HG02973 (cell line): ENCODE results near the gene GUCY1A1.
A peak's percentile ranks its signal among the peaks of the same experiment; 100 is the strongest.
"Not testable (repeated sequence)": the region's sequence is repeated elsewhere in the genome, so short reads cannot be mapped to it uniquely, and the experiment has no call there.

Experiments used
- ATAC-seq: cut with Tn5 transposase; IDR thresholded peaks from one replicate; pipeline ENCODE4 v1.9.1; 2021; ENCODE audit warnings: moderate library complexity; ENCODE audit not compliant: unreplicated experiment

Gene GUCY1A1, protein sequence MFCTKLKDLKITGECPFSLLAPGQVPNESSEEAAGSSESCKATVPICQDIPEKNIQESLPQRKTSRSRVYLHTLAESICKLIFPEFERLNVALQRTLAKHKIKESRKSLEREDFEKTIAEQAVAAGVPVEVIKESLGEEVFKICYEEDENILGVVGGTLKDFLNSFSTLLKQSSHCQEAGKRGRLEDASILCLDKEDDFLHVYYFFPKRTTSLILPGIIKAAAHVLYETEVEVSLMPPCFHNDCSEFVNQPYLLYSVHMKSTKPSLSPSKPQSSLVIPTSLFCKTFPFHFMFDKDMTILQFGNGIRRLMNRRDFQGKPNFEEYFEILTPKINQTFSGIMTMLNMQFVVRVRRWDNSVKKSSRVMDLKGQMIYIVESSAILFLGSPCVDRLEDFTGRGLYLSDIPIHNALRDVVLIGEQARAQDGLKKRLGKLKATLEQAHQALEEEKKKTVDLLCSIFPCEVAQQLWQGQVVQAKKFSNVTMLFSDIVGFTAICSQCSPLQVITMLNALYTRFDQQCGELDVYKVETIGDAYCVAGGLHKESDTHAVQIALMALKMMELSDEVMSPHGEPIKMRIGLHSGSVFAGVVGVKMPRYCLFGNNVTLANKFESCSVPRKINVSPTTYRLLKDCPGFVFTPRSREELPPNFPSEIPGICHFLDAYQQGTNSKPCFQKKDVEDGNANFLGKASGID

DNA sequence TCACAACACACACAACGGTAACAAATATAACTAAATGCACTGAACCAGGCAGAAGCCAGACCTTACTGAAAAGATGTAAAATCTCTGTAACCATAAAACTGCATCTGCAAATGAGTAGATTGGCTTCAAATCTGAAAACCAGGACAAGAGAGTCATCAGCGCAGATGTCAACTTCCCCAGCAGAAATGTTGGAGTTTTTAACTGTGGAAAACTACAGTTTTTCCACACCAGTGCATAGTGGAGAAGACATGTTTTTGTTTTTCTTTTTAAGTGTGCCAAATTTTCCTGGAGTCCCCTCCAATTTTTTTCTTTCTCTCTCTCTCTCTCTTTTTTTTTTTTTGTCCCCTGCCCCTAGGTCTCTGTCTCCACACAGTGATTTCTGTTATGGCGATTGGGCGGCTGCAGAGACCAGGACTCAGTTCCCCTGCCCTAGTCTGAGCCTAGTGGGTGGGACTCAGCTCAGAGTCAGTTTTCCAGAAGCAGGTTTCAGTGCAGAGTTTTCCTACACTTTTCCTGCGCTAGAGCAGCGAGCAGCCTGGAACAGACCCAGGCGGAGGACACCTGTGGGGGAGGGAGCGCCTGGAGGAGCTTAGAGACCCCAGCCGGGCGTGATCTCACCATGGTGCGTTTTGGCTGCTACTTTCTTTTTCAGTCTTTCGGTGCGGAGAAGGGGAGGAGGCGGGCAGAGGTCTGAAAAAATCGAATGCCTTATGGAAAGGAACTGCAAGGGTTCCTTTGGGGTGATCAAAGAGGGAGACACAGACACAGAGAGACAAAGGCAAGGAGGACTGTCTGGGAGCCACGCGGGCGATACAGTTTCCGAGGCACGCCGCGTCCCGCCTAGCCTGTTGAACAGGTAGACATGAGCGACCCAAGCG lies at the start of gene GUCY1A1:
GUCY1A1 (plus strand) TSS at position 505 of the 878 bp plus-strand sequence. CDS start 30,020 bp downstream, outside the sequence.
- peak; percentile 20 for ATAC-seq

DNA sequence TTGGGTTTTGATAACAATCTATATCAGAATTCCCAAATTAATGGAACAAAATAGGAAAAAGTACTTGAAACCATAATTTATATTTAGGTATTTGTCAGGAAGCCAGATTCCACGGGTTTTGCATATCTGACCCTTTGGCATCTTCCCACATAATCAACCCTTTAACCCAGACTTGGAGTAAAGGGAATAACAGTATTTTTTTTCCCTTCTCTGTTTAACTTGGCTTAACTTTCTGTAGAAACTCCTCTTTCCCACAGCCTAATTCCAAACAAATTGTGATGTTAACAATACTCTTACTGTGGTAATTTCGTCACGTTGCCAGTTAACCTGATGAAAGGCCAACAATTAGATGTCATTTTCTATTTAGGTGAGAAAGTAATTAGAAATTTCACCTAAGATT lies 49.4 kb upstream of the GUCY1A1 start:
- ATAC-seq = no peak

DNA sequence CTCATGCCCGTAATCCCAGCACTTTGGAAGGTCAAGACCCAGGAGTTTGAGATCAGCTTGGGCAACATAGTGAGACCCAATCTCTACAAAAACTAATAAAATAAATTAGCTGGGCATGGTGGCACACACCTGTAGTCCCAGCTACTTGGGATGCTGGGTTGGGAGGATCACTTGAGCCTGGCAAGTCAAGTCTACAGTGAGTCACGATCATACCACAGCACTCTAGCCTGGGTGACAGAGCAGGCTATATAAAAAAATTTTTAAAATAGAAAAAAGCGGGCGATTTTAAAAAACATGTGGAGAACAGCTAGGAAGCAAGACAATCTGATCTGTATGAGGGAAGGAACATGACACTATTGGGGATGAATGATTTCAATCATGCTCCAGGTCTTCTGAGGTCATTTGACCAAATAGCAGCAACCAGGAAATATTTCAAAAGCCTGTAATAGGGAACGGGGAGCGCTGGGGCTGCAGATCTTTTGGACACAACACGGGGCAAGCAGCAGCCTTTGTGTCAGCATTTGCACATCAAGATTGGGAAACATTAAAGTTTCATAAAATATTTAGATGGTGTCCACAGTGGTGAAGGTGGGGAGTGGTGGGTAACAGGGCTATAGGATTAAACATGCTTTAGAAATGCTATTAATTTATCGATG lies 48.3 kb upstream of the GUCY1A1 start:
- ATAC-seq = no peak

DNA sequence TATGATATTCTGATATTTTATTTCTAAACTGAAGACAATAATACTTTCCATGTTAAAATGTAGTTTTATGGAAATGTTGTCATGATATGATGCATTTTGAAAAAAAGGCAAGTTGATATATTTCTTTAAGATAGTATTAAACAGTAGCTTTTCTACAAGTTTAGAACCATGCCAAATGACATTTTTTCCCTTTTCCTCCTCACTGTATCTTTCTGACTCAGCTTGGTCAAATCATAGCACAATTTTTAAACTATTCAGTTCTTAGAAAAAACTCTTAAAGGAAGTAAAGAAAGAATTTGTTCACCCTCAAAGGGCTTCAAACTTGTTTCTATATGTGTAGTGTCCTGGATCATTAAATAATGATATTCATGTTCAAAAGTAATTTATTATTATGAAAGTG lies 46.0 kb upstream of the GUCY1A1 start:
- no peak for ATAC-seq

DNA sequence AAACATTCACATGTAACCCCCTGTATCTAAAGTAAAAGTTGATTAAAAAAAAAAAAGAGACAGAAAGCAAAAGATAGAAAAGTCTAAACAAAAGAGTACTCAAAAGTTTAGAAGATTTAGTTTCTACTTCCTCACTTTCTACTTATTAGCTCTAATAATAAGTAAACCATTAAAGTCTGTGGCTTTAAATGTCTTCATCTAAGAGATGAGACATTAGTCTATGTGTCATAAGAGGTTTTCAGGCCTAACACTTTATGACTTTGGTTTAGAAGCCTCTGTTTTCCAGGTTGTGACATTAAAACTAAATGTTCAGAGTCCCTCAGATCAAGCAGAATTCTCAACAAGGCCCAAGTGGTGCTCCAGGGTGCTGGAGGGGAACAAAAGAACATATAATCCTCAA lies 42.2 kb upstream of the GUCY1A1 start:
- peak; percentile 96 for ATAC-seq

DNA sequence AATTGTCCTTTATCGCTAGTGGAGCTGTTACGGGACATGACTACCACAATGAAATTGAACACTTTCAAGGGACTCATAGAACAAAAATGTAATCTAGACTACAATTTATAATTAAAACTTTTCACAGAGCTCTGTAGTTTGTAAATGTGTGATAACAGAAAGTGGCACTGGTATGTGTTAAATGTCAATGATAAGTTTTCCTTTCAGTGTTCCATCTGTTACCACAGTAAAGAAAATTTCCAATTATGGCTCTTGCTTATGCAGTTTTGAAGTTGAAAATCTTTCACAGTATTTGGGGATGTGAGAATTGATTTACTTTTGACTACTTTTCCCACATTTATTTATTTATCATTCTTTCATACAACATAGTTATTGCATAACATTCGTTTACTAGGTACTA lies 40.1 kb upstream of the GUCY1A1 start:
- no peak for ATAC-seq

DNA sequence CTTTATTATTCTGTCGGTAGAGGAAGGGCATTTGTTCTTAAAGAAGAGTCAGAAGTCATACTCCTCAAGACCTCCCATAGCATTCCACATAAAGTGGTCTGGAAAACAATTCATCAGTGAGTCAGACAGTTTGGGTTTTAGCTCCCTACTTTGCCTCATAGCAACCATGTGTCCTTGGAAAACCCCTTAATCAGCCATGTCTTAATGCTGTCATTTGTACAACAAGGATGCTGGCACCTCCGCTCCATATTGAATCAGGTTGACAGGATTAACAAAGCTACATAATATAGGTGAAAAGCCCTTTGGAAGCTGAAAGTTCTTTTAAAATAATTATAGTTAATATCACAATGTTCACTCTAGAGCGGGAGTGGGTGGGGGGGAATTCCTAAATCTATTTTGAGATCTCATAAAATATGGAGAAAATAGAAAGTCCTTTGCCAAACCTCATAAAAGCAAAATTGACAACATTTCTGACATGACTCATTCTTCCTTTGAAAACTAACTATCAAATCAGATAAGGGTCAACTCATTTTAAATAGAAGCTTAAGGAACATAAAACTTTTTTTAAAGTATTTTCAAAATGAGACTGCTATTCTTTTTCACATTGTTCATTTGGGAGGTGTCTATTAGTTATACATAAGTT lies 37.3 kb upstream of the GUCY1A1 start:
- ATAC-seq = no peak

DNA sequence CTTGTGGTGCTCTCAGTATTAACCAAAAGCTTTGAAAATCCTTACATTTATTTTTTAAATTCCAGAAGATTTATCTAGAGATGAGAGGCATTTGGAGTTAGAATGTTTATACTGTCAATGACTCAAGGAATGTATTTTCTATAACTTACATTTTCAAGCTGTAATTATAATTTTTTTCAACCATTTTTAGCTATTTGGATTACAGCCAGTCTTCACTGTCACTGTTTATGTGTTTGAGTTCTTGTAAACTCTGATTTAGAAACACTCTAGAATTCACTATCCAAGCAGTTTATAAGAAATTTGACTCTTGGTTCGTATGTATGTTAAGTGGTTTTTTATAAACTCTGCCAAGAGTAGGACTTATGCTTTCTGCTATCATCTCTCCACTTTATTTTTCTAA lies 36.7 kb upstream of the GUCY1A1 start:
- no peak for ATAC-seq

DNA sequence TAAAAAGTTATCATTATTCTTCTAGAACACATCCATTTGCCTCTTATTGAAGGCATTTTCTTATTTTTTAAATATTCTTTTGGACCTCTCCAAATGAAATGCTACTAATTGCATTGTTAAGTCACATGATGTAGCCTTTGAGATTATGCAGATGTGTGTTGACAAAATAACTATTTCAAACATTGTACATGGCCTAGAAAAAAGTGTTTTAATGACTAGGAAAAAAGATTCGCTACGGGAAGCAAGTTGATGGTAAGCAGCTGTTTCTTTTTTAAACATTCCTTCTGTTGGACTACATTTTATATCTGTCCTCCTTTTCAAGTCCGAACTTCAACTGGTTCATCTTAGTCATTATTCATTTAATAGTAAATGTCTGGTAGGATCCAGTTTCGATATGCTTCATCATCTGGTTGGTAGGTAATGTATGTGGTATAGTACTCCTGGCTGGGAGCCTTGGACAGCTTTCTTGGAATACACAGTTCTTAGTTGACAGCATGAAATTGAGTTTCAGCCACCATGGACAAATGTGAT lies 34.3 kb upstream of the GUCY1A1 start:
- ATAC-seq = no peak

DNA sequence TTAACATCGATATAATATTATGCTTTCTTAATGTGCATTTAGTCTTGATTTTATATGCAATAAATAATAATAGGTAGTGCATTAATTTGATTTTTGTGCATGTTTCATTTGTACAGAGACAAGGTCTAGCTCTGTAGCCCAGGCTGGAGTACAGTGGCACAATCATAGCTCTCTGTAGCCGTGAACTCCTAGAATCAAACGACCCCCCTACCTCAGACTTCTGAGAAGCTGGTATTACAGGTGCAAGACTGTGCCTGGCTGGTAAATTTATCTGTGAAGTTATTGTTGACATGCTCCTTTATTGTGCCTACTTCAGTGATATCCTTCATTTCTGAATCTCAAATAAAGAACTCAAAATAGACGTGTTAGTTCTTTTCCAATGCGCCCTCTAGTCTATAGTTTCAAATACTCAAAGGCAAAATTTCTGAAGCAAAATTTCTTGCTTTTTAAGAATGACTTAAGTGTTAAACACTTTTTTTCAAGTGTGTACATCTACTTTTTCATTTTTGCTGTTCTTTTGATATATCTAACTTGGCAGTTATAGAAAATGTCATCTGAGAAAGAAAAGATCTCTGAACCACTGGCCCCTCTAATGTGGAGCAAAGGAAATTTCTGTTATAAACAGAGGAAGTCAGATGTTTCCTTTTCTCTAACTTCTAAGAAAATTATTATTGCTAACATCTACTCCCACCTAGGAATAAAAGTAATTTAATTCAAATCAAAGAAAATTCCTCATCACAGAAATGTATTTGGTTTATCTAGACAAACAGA lies 28.3 kb upstream of the GUCY1A1 start:
- ATAC-seq = no peak

DNA sequence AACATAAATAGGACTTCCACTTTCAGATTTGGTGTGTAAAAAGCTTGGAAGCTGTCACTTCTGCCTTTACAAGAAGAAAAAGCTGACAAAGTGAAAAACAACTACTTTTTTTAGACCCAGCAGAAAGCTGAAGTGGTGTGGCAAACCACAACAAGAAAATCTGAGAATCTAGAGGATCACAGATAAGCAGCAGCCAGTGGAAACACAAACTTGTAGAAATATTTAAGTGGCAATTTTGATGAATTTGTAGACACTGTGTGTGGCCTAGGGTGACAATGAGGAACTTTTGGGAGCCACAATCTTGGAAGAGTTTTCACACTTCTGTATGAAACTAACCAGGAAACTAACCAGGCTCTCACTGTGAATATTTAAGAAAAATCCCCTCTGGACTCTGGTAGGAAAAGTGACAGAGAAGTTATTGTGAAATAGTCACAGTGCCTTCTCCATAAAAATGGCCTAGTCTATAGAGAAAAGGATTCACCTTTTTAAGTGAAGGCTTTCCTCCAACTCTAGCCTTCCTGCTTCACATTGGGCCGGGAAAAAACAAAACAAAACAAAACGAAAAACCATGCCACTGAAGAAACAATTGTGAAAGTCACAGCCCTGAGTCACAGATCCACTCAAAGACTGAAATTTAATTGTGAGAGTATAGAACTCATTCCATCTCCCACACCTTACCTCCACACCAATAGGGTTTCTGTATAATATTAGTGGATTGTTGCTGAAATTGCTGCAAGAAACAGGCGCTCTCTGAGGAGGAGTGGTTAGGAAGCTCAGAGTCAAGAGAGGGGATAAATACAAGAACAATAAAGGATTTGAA lies 26.7 kb upstream of the GUCY1A1 start:
- peak; percentile 79 for ATAC-seq

DNA sequence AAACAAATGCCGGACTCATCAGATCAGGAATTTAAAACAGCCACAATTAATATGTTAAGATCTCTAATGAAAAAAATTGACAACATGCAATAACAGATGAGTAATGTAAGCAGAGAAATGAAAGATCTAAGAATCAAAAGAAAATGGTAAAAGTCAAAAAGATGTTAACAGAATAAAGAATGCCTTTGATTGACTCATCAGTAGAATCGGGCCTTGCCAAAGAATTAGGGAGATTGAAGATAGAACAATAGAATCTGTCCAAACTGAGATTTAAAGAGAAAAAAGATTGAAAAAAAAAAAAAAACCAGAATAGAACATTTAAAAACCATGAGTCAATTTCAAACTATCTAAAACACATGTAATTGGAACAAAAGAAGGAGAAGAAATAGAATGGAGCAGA lies 25.9 kb upstream of the GUCY1A1 start:
- no peak for ATAC-seq

DNA sequence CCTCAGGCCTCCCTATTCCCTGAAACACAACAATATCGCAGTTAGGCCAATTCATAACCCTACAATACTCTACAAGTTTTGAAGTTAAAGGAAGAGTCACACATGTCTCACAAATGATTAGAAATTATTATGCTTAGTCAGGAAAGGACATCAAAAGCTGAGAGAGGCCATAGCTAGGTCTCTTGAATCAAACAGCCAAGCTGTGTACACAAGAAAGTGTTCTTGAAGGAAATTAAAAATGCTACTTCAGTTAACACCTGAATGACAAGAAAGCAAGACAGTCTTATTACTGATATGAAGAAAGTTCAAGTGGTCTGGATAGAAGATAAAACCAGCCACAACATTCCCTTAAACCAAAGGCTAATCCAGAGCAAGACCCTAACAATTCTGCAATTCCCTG lies 23.6 kb upstream of the GUCY1A1 start:
- ATAC-seq = no peak

DNA sequence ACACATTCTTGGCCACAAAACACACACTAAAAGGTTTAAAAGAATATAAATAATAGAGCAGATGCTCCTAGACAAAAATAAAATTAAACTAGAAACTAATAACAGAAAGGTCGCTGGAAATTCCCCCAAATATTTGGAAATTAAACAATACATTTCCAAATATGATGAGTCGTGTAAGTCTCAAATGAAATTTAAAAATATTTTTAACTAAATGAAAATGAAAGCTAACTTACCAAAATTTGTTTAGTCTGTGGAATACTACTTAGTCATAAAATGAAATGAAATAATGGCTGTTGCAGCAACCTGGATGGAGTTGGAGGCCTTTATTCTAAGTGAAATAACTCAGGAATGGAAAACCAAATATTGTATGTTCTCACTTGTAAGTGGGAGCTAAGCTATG lies 20.6 kb upstream of the GUCY1A1 start:
- no peak for ATAC-seq

DNA sequence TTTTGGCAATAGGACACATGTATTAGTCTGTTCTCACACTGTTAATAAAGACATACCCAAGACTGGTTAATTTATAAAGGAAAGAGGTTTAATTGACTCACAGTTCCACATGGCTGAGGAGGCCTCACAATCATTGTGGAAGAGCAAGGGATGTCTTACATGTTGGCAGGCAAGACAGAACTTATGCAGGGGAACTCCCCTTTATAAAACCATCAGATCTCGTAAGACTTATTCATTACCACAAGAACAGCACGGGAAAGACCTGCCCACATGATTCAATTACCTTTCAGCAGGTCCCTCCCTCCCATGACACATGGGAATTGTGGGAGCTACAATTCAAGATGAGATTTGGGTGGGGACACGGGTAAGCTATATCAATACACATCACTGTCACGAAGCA lies 15.9 kb upstream of the GUCY1A1 start:
- ATAC-seq = not testable (repeated sequence)

DNA sequence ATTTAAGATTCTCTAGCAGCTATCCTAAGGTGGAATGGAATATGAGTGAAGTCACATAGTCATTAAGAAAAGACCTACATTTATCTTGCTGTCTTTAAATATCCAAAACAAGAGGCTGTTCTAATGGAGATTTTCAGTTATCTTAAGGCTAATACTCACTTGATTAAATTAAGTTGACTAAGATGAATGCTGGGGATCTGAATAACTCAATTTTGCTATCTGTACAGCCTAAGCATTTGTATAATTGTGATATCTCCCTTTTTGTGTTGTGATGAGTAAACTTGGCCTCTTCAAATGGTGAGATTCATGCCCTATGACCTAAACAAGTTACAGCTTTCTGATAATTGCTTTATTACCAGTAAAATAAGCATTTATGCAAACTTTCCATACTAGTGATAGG lies 13.6 kb upstream of the GUCY1A1 start:
- no peak for ATAC-seq

DNA sequence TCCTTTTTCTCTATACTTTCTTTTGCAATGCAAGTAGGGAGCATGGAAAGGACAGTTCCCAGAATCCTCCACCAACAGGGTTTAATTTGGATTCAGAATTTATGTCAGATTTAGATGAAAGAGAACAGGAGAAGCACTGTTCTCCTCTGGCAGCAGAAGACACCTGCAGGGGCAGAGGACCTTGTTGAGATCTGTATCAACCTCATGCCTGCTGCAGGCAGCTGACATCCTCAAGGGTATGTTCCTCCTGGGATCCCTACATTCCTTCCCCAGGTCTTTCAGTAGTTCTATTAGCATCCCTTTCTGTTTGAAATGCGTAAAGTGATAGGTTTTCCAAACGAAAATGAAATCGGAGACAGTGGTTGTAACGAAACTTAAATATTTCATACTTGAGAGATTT lies 10.6 kb upstream of the GUCY1A1 start:
- ATAC-seq = no peak

DNA sequence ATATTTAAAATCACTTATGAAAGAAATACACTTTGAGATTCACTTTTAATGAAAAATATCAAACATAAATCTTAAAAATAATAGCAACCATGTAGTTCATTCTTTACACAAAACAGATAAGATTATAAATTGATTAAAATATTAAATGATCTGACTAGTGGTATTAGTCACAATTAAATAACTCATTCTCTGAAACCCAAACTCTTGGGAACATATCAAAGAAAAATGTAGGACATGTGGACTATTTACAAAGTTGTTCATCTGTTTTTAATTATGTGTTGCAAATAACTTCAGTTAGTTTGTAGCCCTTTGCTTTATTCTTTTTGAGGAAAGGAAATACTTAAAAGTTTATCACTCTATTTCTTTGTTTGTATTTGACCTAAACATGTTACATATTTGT lies 9.5 kb upstream of the GUCY1A1 start:
- no peak for ATAC-seq
